ENCODE data around the gene ALK. TPM values are rescaled to one million over a fixed set of nuclear protein-coding genes. Genes with fewer than 3 reads are reported as not detected.

The ALK gene
- total RNA-seq, 2 donors from 2014 or later: 0.25 TPM; not detected in 1

DNA sequence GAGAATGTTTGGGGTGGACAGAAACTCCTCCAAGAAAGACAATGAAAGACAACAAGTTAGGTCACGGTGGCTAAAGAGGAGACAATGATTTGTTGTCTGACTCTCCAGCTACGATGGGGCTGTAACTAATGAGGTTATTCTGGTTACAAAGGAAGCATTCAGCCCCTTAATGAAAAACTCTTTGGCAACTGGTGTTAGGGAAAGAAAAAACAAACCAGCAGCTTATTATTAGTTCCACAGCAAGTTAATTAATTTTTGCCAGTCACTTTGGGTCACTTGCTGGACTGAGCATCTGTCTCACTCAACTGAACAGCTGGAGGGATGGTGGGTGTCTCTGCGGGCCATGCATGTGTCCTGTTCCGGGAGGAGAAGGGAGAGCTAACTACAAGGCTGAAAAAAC, 263.7 kb downstream of the ALK start:
- Mint-ChIP-seq H3K4me1 (ENCODE audit: low read depth) (no peaks in the 10 kb centered on the region), H3K4me3 (no peak overlapping the region), H3K9me3 (no peaks in the 10 kb centered on the region), H3K27ac (no peak overlapping the region), H3K36me3 (ENCODE audit: insufficient read depth in 2 of 2) (no peaks in the 10 kb centered on the region), H3K27me3 (ENCODE audit: low read depth) (peaks cover 5% of the 10 kb centered on the region)
- no peak for ATAC-seq (replicated peaks in 1 of 2)
- no peak for DNase-seq

DNA sequence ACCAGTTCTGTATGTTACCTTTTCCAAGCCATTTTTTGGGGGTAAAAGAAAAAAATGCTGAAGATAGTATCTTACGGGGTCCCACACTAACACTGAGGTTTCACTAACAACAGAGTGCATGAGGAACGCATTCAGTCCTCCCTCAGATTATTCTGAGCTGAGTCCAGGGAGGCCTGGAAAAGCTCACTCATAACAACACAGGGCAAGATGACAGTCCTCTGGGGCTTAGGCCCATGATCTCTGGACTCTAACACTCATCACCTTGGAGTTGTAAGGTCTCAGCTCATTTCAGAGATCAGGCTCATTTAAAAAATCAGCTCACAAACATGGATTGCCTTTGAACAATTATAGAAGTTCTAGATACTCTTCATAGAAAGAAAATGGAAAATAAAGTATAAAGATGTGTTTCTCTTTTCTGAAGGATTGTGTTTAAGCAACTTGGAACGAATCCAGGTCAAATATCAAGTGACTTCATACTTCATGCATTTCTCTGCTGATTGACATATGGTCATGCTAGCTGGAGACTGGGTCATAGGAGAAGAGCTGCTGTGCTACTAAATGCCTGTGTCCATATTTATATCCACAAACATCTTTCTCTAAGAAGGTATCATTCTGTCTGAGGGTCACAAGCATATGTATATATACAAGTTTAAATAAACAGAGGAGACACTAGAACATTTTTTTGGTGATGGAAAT, 265.8 kb downstream of the ALK start:
- Mint-ChIP-seq H3K9me3 (no peaks in the 10 kb centered on the region), H3K36me3 (ENCODE audit: insufficient read depth in 2 of 2) (no peaks in the 10 kb centered on the region), H3K4me3 (no peak overlapping the region), H3K27ac (no peak overlapping the region), H3K27me3 (ENCODE audit: low read depth) (peaks cover 5% of the 10 kb centered on the region), H3K4me1 (ENCODE audit: low read depth) (no peaks in the 10 kb centered on the region)
- ATAC-seq (replicated peaks in 1 of 2): no peak
- DNase-seq: no peak

DNA sequence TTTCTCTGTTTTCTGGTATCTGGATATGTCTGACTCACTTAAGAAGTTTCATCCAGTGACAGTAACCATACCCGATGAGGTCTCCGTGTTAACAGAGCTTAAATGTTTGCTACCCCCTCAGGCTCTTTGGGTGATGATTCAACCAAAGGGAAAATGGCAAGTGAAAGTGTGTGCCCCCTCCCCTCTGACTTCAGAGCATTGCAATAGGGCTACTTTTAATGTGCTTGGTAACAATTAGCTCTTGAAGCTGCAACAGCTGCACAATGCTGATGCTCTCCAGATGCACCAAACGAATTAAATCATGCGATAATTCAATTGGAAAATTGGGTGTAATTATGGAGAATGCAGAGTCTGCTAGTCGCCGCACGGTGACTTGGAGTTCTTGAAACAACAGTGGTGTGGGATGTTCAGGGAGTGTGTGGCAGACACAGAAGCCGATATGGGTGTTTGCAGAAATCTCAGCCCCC, 270.7 kb downstream of the ALK start:
- Mint-ChIP-seq H3K27ac (no peak overlapping the region), H3K4me3 (no peak overlapping the region), H3K27me3 (ENCODE audit: low read depth) (peaks cover 19% of the 10 kb centered on the region), H3K9me3 (peaks cover 12 to 13% of the 10 kb centered on the region in 2 donors), H3K4me1 (ENCODE audit: low read depth) (no peaks in the 10 kb centered on the region), H3K36me3 (ENCODE audit: insufficient read depth in 2 of 2) (peaks cover 2 to 4% of the 10 kb centered on the region in 2 donors)
- no peak for ATAC-seq (replicated peaks in 1 of 2)
- no peak for DNase-seq

DNA sequence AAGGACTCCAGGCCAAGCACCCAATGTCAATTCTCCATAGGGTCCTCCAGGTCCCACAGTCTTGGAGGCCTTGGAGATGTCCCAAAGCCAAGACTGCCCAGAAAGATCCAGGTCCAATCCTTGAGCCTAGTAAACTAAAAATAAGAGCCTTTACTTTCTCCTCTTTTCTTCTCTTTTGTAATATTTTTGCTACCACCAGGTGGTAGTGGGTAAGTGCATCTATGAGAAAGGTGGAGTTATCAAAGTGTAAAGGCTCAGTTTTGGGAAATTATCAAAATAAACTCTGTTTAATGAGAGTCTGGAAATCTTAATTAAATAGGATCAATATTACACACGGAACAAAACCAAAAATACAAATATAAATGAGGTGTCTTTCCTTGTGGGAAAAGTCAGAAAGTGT, 276.4 kb downstream of the ALK start:
- Mint-ChIP-seq H3K4me3 (no peak overlapping the region), H3K9me3 (peaks cover 12 to 13% of the 10 kb centered on the region in 2 donors), H3K4me1 (ENCODE audit: low read depth) (no peaks in the 10 kb centered on the region), H3K27ac (no peak overlapping the region), H3K36me3 (ENCODE audit: insufficient read depth in 2 of 2) (peaks cover 2 to 4% of the 10 kb centered on the region in 2 donors), H3K27me3 (ENCODE audit: low read depth) (peaks cover 21% of the 10 kb centered on the region)
- DNase-seq: no peak
- no peak for ATAC-seq (replicated peaks in 1 of 2)

DNA sequence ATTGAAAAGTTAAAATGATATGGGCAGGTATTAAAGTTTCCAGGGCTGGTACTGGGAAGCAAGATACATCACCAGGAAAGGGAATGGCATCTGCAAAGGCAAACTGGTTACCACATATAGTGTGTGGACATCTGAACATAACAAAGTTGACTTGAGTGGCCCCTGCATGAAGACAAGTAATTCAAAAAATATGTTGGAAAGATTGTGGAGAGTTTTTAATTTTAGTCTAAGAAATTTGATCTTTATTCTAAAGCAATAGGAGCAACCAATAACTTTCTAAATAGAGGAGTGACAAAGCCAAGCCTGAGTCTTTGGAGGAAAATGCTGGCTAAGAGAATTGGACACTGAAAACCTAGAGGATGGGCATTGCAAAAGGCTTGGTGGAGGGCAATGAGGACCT, 278.2 kb downstream of the ALK start:
- H3K4me1 Mint-ChIP-seq (ENCODE audit: low read depth): no peaks in the 10 kb centered on the region
- peaks cover 21% of the 10 kb centered on the region for H3K27me3 Mint-ChIP-seq (ENCODE audit: low read depth)
- ATAC-seq (replicated peaks in 1 of 2): no peak
- no peaks in the 10 kb centered on the region for H3K36me3 Mint-ChIP-seq (ENCODE audit: insufficient read depth in 2 of 2)
- no peak overlapping the region for H3K27ac Mint-ChIP-seq
- peaks cover 2 to 9% of the 10 kb centered on the region in 2 donors for H3K9me3 Mint-ChIP-seq
- H3K4me3 Mint-ChIP-seq: no peak overlapping the region
- DNase-seq: no peak

DNA sequence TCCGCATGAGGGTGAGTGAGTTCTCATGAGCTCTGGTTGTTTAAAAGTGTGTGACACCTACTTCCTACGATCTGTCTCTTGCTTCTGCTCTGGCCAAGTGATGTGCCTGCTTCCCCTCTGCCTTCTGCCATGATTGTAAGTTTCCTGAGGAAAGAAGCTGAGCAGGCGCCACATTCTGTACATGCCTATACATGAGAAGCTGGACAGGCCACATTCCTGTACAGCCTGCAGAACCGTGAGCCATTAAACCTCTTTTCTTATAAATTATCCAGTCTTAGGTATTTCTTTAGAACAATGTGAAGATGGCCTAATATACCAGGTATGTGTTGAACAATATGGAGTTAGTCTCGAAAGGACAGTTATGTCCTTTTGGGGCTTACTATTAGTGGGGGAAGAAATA, 281.0 kb downstream of the ALK start:
- H3K4me1 Mint-ChIP-seq (ENCODE audit: low read depth): no peaks in the 10 kb centered on the region
- H3K36me3 Mint-ChIP-seq (ENCODE audit: insufficient read depth in 2 of 2): no peaks in the 10 kb centered on the region
- H3K27me3 Mint-ChIP-seq (ENCODE audit: low read depth): peaks cover 8% of the 10 kb centered on the region
- no peak overlapping the region for H3K27ac Mint-ChIP-seq
- DNase-seq (no peak), ATAC-seq (replicated peaks in 1 of 2) (no peak)
- no peaks in the 10 kb centered on the region for H3K9me3 Mint-ChIP-seq
- no peak overlapping the region for H3K4me3 Mint-ChIP-seq

DNA sequence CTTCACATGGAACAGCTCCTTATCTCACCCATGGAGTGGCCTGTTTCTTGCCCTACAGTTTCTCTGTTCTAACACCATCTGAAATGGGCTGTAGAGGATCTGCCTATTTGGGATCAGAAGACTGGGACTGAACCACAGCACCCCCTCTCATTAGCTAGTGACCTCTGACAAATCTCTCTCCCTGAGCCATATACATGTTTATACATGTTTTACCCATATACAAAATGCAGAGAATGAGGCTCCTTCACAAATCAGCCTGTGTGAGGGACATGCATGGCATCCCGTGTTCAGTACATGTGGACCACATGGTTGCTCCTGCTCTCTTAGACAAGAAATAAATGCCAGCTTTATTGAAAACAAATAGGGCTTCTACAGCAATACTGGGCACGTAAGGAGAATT, 282.7 kb downstream of the ALK start:
- ATAC-seq (replicated peaks in 1 of 2) (no peak), DNase-seq (no peak)
- Mint-ChIP-seq H3K27ac (no peak overlapping the region), H3K36me3 (ENCODE audit: insufficient read depth in 2 of 2) (no peaks in the 10 kb centered on the region), H3K4me1 (ENCODE audit: low read depth) (no peaks in the 10 kb centered on the region), H3K27me3 (ENCODE audit: low read depth) (peaks cover 8% of the 10 kb centered on the region), H3K4me3 (no peak overlapping the region), H3K9me3 (no peaks in the 10 kb centered on the region)

GRCh38 chr2:29634916-29635315, 286.5 kb downstream of the ALK start:
- Mint-ChIP-seq H3K36me3 (ENCODE audit: insufficient read depth in 2 of 2) (no peaks in the 10 kb centered on the region), H3K4me3 (no peak overlapping the region), H3K9me3 (no peaks in the 10 kb centered on the region)

GRCh38 chr2:29632018-29632417, 289.4 kb downstream of the ALK start:
- Mint-ChIP-seq H3K4me3 (no peak overlapping the region), H3K4me1 (ENCODE audit: low read depth) (no peaks in the 10 kb centered on the region), H3K27me3 (ENCODE audit: low read depth) (peaks cover 3% of the 10 kb centered on the region), H3K9me3 (no peaks in the 10 kb centered on the region), H3K27ac (no peak overlapping the region), H3K36me3 (ENCODE audit: insufficient read depth in 2 of 2) (no peaks in the 10 kb centered on the region)
- ATAC-seq (replicated peaks in 1 of 2): no peak
- no peak for DNase-seq

More at GRCh38 chr2:29634916-29635315, 286.5 kb downstream of the ALK start:
- DNase-seq (no peak), ATAC-seq (replicated peaks in 1 of 2) (no peak)
- Mint-ChIP-seq H3K27me3 (ENCODE audit: low read depth) (peaks cover 8% of the 10 kb centered on the region), H3K4me1 (ENCODE audit: low read depth) (no peaks in the 10 kb centered on the region), H3K27ac (no peak overlapping the region)

DNA sequence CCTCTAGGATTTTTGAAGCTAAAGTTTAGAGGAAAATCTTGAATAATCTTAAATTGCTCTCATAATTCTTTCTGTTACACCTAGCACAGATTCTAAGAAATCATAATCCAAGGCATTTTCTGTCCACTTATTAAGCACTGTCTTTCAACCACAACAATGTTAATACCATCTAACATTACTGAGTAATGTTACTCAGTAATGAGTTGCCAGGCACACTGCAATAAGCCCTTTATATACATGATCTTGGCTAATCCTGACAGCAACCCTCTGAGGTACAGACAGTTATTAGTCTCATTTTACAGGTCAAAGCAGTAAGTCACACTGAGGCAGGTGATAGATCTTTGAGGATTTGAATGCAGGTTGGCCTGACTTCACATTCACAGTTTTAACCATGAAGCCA, 291.9 kb downstream of the ALK start:
- H3K36me3 Mint-ChIP-seq (ENCODE audit: insufficient read depth in 2 of 2): no peaks in the 10 kb centered on the region
- no peaks in the 10 kb centered on the region for H3K27me3 Mint-ChIP-seq (ENCODE audit: low read depth)
- DNase-seq (no peak), ATAC-seq (replicated peaks in 1 of 2) (no peak)
- H3K4me1 Mint-ChIP-seq (ENCODE audit: low read depth): no peaks in the 10 kb centered on the region
- no peaks in the 10 kb centered on the region for H3K9me3 Mint-ChIP-seq
- no peak overlapping the region for H3K27ac Mint-ChIP-seq
- no peak overlapping the region for H3K4me3 Mint-ChIP-seq

DNA sequence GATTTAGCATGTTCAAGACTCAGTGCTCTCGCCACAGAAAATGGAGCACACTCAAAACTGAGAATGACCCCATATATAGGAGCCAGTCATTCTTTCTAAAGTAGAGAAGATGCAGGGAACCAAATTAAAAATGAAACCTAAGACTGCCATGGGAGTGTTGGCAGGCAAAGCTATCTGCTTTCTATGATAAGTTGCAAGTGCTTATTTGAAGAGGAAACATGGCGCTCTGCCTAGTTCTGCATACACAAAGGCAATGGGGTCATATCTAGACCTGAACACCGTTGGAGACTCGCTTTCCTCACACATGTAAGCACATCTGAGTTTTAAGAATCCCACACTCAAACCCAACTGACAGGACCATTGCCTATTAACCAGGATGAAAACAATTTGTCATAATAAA, 292.5 kb downstream of the ALK start:
- Mint-ChIP-seq H3K9me3 (no peaks in the 10 kb centered on the region), H3K27me3 (ENCODE audit: low read depth) (no peaks in the 10 kb centered on the region), H3K4me3 (no peak overlapping the region), H3K4me1 (ENCODE audit: low read depth) (no peaks in the 10 kb centered on the region), H3K36me3 (ENCODE audit: insufficient read depth in 2 of 2) (no peaks in the 10 kb centered on the region), H3K27ac (no peak overlapping the region)
- ATAC-seq (replicated peaks in 1 of 2) (no peak), DNase-seq (no peak)

DNA sequence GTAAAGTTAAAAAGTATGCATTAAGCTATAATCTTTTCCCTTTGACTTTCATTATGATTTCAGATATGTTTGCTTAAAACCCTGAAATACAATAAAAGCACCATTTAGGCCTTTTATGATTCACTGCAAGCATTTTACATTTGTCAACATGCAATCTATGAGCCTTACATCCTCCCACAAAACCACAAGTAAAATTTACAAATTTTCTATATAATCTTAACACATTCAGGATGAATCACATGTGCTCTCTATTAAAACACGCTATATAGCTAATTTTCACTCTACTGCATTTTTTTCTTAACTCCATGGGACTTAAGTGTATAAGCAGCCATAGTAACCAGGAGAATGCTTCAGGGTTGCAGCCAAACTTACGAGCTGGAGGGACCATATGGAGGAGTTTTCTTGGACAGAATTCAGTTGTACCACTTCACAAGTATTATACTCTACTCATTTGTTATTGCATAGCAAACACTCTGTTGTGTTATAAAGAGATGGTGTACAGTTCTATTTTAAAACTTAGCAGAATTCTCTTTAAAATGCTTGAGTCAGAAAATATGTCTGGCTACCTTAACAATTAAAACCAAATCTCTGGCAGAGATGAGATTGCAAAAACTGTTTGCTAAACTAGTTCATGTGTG, 293.2 kb downstream of the ALK start:
- ATAC-seq (replicated peaks in 1 of 2): no peak
- DNase-seq: no peak
- H3K27ac Mint-ChIP-seq: no peak overlapping the region
- no peaks in the 10 kb centered on the region for H3K4me1 Mint-ChIP-seq (ENCODE audit: low read depth)
- H3K4me3 Mint-ChIP-seq: no peak overlapping the region
- H3K27me3 Mint-ChIP-seq (ENCODE audit: low read depth): no peaks in the 10 kb centered on the region
- H3K36me3 Mint-ChIP-seq (ENCODE audit: insufficient read depth in 2 of 2): no peaks in the 10 kb centered on the region
- no peaks in the 10 kb centered on the region for H3K9me3 Mint-ChIP-seq

DNA sequence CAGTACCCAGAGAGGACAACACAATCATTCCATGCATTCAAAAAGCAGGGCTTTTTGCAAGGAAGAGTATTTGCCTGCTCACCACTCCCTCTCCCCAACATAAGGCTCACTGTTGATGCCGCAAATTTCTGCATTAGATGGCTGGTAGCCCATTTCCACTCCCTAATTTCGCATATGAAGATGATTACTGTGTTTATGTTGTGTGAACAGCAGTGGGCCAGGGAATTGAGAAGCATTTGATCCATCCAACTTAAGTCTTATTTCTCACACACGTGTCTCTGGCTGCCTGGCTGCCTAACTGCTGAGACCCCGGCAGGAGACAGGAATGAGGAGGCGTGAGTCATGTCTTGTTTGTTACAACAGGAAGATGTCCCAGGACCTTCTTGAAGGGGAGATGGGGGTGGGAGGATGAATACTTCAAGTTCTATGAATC, 294.1 kb downstream of the ALK start:
- ATAC-seq (replicated peaks in 1 of 2) (no peak), DNase-seq (no peak)
- Mint-ChIP-seq H3K27me3 (ENCODE audit: low read depth) (peaks cover 5% of the 10 kb centered on the region), H3K27ac (no peak overlapping the region), H3K36me3 (ENCODE audit: insufficient read depth in 2 of 2) (no peaks in the 10 kb centered on the region), H3K4me1 (ENCODE audit: low read depth) (no peaks in the 10 kb centered on the region), H3K4me3 (no peak overlapping the region), H3K9me3 (no peaks in the 10 kb centered on the region)

- DNase-seq (no peak), ATAC-seq (replicated peaks in 1 of 2) (no peak)
- Mint-ChIP-seq H3K36me3 (ENCODE audit: insufficient read depth in 2 of 2) (no peaks in the 10 kb centered on the region), H3K27ac (no peak overlapping the region), H3K27me3 (ENCODE audit: low read depth) (peaks cover 18% of the 10 kb centered on the region), H3K4me1 (ENCODE audit: low read depth) (no peaks in the 10 kb centered on the region), H3K4me3 (no peak overlapping the region), H3K9me3 (peaks cover 0 to 1% of the 10 kb centered on the region in 2 donors)
Observed at GRCh38 chr2:29620890-29621289, 300.5 kb downstream of the ALK start.
